CD14-positive monocyte (primary cell): ENCODE results near the gene HPCA. TPM values are rescaled to one million over a fixed set of nuclear protein-coding genes. Genes with fewer than 3 reads are reported as not detected.

Experiments used
- DNase-seq, 3 donors: peaks; one replicate each; pipeline ENCODE4 v3.0.0-alpha.2; 2011 to 2022
- H2AFZ ChIP-seq: 2 replicates; pipeline ENCODE4 v1.6.0; 2012; ENCODE audit warnings: mild to moderate bottlenecking, low read depth, low read length, inconsistent platforms; ENCODE audit not compliant: insufficient read depth, poor library complexity, severe bottlenecking
- H3K27ac ChIP-seq, 2 donors: 1 replicate in 1 of 2; 2 replicates in 1 of 2; pipeline ENCODE4 v1.5.1; 2012 to 2013; ENCODE audit warnings: low read length in 2 of 2, control low read depth in 1 of 2, inconsistent platforms in 1 of 2, low read depth in 1 of 2, mild to moderate bottlenecking in 1 of 2
- H3K27me3 ChIP-seq, 2 donors: one replicate each; pipeline versions ENCODE4 v1.6.0 to v1.6.1; 2011 to 2013; ENCODE audit warnings: low read length in 2 of 2; ENCODE audit not compliant: control insufficient read depth in 2 of 2, insufficient read depth in 2 of 2
- H3K36me3 ChIP-seq, 2 donors: replicated peaks in 1 of 2; 1 replicate in 1 of 2; 2 replicates in 1 of 2; pipeline versions ENCODE4 v1.5.1 to v1.6.1; 2012 to 2013; ENCODE audit warnings: low read length in 2 of 2, control low read depth in 1 of 2, inconsistent platforms in 1 of 2, mild to moderate bottlenecking in 1 of 2; ENCODE audit not compliant: insufficient read depth in 2 of 2, control insufficient read depth in 1 of 2
- H3K4me1 ChIP-seq, 2 donors: 1 replicate in 1 of 2; 2 replicates in 1 of 2; pipeline versions ENCODE4 v1.5.1 to v1.6.1; 2012 to 2013; ENCODE audit warnings: low read length in 2 of 2, control low read depth in 1 of 2, inconsistent platforms in 1 of 2, mild to moderate bottlenecking in 1 of 2, moderate library complexity in 1 of 2; ENCODE audit not compliant: insufficient read depth in 2 of 2, control insufficient read depth in 1 of 2
- H3K4me2 ChIP-seq: replicated peaks from 2 replicates; pipeline ENCODE3; 2012; ENCODE audit warnings: low read length, moderate library complexity, mild to moderate bottlenecking; ENCODE audit not compliant: poor library complexity, severe bottlenecking; ENCODE audit errors: extremely low read depth
- H3K4me3 ChIP-seq, 3 experiments: fragments of 200-600 bp in 1 of 3; sonication (generic) in 1 of 3; replicated peaks in 1 of 3; 1 replicate in 2 of 3; 2 replicates in 1 of 3; pipeline ENCODE4 v1.5.1; 2011 to 2013; ENCODE audit warnings: low read length in 3 of 3, mild to moderate bottlenecking in 3 of 3, control low read depth in 2 of 3, low read depth in 2 of 3, inconsistent platforms in 1 of 3, moderate library complexity in 1 of 3
- H3K79me2 ChIP-seq: 2 replicates; pipeline ENCODE4 v1.6.0; 2012; ENCODE audit warnings: mild to moderate bottlenecking, control low read depth, inconsistent platforms, low read length, moderate library complexity; ENCODE audit not compliant: insufficient read depth
- H3K9ac ChIP-seq: 2 replicates; pipeline ENCODE4 v1.6.0; 2017; ENCODE audit warnings: low read length, mild to moderate bottlenecking; ENCODE audit not compliant: insufficient read depth, poor library complexity, severe bottlenecking
- H3K9me3 ChIP-seq, 2 donors: replicated peaks in 1 of 2; 1 replicate in 1 of 2; 2 replicates in 1 of 2; pipeline versions ENCODE4 v1.5.1 to v1.6.1; 2012 to 2013; ENCODE audit warnings: low read length in 2 of 2, control low read depth in 1 of 2; ENCODE audit not compliant: control insufficient read depth in 1 of 2, insufficient read depth in 1 of 2
- H4K20me1 ChIP-seq: 2 replicates; pipeline ENCODE4 v1.6.0; 2012; ENCODE audit warnings: mild to moderate bottlenecking, low read length, control low read depth, moderate library complexity; ENCODE audit not compliant: insufficient read depth
- H3K27ac Mint-ChIP-seq, 7 donors: one replicate each; pipeline ENCODE4 v1.8.0; 2020; ENCODE audit warnings: mild to moderate bottlenecking in 7 of 7, mixed read lengths in 7 of 7, moderate library complexity in 6 of 7, inconsistent platforms in 2 of 7
- H3K27me3 Mint-ChIP-seq, 3 donors: one replicate each; pipeline ENCODE4 v1.8.0; 2021 to 2022; ENCODE audit warnings: low read depth in 3 of 3, mild to moderate bottlenecking in 3 of 3, mixed read lengths in 3 of 3, moderate library complexity in 3 of 3, inconsistent platforms in 1 of 3
- H3K36me3 Mint-ChIP-seq, 2 donors: one replicate each; pipeline ENCODE4 v1.8.0; 2020; ENCODE audit warnings: mixed read lengths in 2 of 2, inconsistent platforms in 1 of 2, mild to moderate bottlenecking in 1 of 2
- H3K4me1 Mint-ChIP-seq: one replicate; pipeline ENCODE4 v1.8.0; 2020; ENCODE audit warnings: mild to moderate bottlenecking, mixed read lengths
- H3K4me3 Mint-ChIP-seq, 2 donors: one replicate each; pipeline ENCODE4 v1.8.0; 2020; ENCODE audit warnings: mild to moderate bottlenecking in 2 of 2, mixed read lengths in 2 of 2, moderate library complexity in 1 of 2
- H3K9me3 Mint-ChIP-seq, 7 donors: one replicate each; pipeline ENCODE4 v1.8.0; 2020 to 2022; ENCODE audit warnings: mixed read lengths in 7 of 7, mild to moderate bottlenecking in 6 of 7, moderate library complexity in 6 of 7, inconsistent platforms in 2 of 7
- CTCF ChIP-seq: fragments of 200-600 bp; IDR thresholded peaks from one replicate; pipeline ENCODE4 v1.8.0; 2022; ENCODE audit warnings: antibody characterized with exemption, mild to moderate bottlenecking
- WGBS: methylation state at CpG from one replicate; pipeline ENCODE4 v1.1.5; 2013; ENCODE audit warnings: missing lambda C conversion rate; ENCODE audit not compliant: insufficient coverage; 5-methylcytosine and 5-hydroxymethylcytosine counted together
- intact Hi-C, 2 donors: fragments of 100-400 bp; cut with micrococcal nuclease; formaldehyde crosslinking; loops; one replicate each; pipeline versions ENCODE4 v1.15.0 to v1.15.1; 2023
- polyA plus RNA-seq, 3 donors: library from polyadenylated mRNA; depleted of rRNA in 1 of 3; unstranded in 2 of 3; stranded (reverse) in 1 of 3; fragments of 300-500 nt in 2 of 3; fragments of >200 nt in 1 of 3; fragmentation: Illumina TruSeq in 2 of 3; gene quantifications; 1 replicate in 2 of 3; 2 replicates in 1 of 3; pipeline ENCODE4 v1.2.3, GENCODE V29; 2012 to 2021

HPCA gene
- polyA plus RNA-seq, 3 donors: not detected

GRCh38 chr1:32886828-32887414 lies 630 bp downstream of the HPCA start:
- no peak overlapping the region for H3K4me3 ChIP-seq
- 43% methylated on average over 19 of the region's 19 CpGs for WGBS
- TF ChIP-seq CTCF: no peak
- H3K4me2 ChIP-seq: no peak overlapping the region
- no peak for DNase-seq
- Mint-ChIP-seq H3K27me3 (peaks cover 64 to 81% (median 73%) of the 10 kb centered on the region in 3 donors), H3K9me3 (peaks cover 0 to 11% (median 3%) of the 10 kb centered on the region in 7 donors), H3K36me3 (no peaks in the 10 kb centered on the region), H3K4me3 (peak overlapping the region in 1 of 2 donors; percentile 71), H3K27ac (no peak overlapping the region), H3K4me1 (no peaks in the 10 kb centered on the region)
- H3K27ac ChIP-seq: no peak overlapping the region
- no peaks in the 10 kb centered on the region for H3K79me2 ChIP-seq
- H3K9me3 ChIP-seq: peaks cover 0 to 4% of the 10 kb centered on the region in 2 donors
- H3K27me3 ChIP-seq: peaks cover 11 to 74% of the 10 kb centered on the region in 2 donors
- H3K36me3 ChIP-seq: no peaks in the 10 kb centered on the region
- H3K9ac ChIP-seq: no peak overlapping the region
- H2AFZ ChIP-seq: no peak overlapping the region
- intact Hi-C loops: no loop called here
- H3K4me1 ChIP-seq: no peaks in the 10 kb centered on the region
- H4K20me1 ChIP-seq: no peaks in the 10 kb centered on the region

GRCh38 chr1:32887623-32888022 lies 1.3 kb downstream of the HPCA start:
- no peak for DNase-seq
- H3K79me2 ChIP-seq: no peaks in the 10 kb centered on the region
- H3K4me2 ChIP-seq: no peak overlapping the region
- no peak overlapping the region for H3K4me3 ChIP-seq
- H3K4me1 ChIP-seq: no peaks in the 10 kb centered on the region
- no peaks in the 10 kb centered on the region for H4K20me1 ChIP-seq
- H3K27ac ChIP-seq: no peak overlapping the region
- Mint-ChIP-seq H3K27ac (no peak overlapping the region), H3K4me1 (peaks cover 5% of the 10 kb centered on the region), H3K36me3 (peaks cover 0 to 5% of the 10 kb centered on the region in 2 donors), H3K9me3 (peaks cover 2 to 18% (median 8%) of the 10 kb centered on the region in 7 donors), H3K27me3 (peaks cover 71 to 82% (median 79%) of the 10 kb centered on the region in 3 donors), H3K4me3 (peak overlapping the region in 1 of 2 donors; percentile 71)
- intact Hi-C loops: no loop called here
- H3K9ac ChIP-seq: no peak overlapping the region
- peaks cover 1 to 8% of the 10 kb centered on the region in 2 donors for H3K9me3 ChIP-seq
- WGBS: 80% methylated on average over 11 of the region's 12 CpGs
- H3K36me3 ChIP-seq: no peaks in the 10 kb centered on the region
- peaks cover 18 to 81% of the 10 kb centered on the region in 2 donors for H3K27me3 ChIP-seq
- TF ChIP-seq CTCF: no peak
- no peak overlapping the region for H2AFZ ChIP-seq
